Endothelial cell of umbilical vein (primary cell): ENCODE results near the gene PER1. TPM values are rescaled to one million over a fixed set of nuclear protein-coding genes. Genes with fewer than 3 reads are reported as not detected.
A peak's percentile ranks its signal among the peaks of the same experiment; 100 is the strongest.

Source experiments
- BruUV-seq: library from RNA; stranded (reverse); fragments of 400-500 nt; replicated peaks from 2 replicates; lab custom pipeline; 2021; lab: Mats Ljungman, UMichigan
- CTCF ChIA-PET: fragments of 300-600, 350-600 bp; sonication (Branson Sonifier 250); formaldehyde crosslinking; loops from one replicate; lab custom pipeline; 2021; ENCODE audit warnings: antibody characterized with exemption, inconsistent platforms; lab: Charles Lee
- POLR2A ChIA-PET: fragments of 300-600, 350-600 bp; sonication (Branson Sonifier 250); formaldehyde crosslinking; loops from one replicate; lab custom pipeline; 2021; ENCODE audit warnings: antibody characterized with exemption, inconsistent platforms; lab: Charles Lee
- DNase-seq: peaks from one replicate; pipeline ENCODE4 v3.0.0-alpha.2; 2011; ENCODE audit warnings: low read depth, low spot score
- FAIRE-seq: peaks from 2 replicates; lab custom pipeline; 2011; peaks lifted over from hg19 to GRCh38; lab: Jason Lieb, UNC
- H2AFZ ChIP-seq: 2 replicates; pipeline ENCODE4 v1.6.0; 2012; ENCODE audit warnings: low read depth, low read length, control low read depth, inconsistent platforms
- H3K27ac ChIP-seq: 2 replicates; pipeline ENCODE4 v1.5.1; 2011; ENCODE audit warnings: low read depth, mild to moderate bottlenecking, control low read depth, low read length, moderate library complexity; ENCODE audit not compliant: insufficient read depth
- H3K27me3 ChIP-seq, 2 experiments: 2 replicates each; pipeline versions ENCODE4 v1.6.0 to v1.6.1; 2011; ENCODE audit warnings: low read length in 2 of 2, mixed read lengths in 1 of 2; ENCODE audit not compliant: control insufficient read depth in 2 of 2, insufficient read depth in 2 of 2
- H3K36me3 ChIP-seq, 2 experiments: 2 replicates in 1 of 2; 3 replicates in 1 of 2; pipeline ENCODE4 v1.5.1; 2011; ENCODE audit warnings: low read length in 2 of 2, mild to moderate bottlenecking in 1 of 2, moderate library complexity in 1 of 2; ENCODE audit not compliant: control insufficient read depth in 2 of 2, insufficient read depth in 2 of 2; ENCODE audit errors: extremely low read depth in 1 of 2
- H3K4me1 ChIP-seq: 3 replicates; pipeline ENCODE4 v1.5.1; 2011; ENCODE audit warnings: mild to moderate bottlenecking, low read length; ENCODE audit not compliant: control insufficient read depth, insufficient read depth; ENCODE audit errors: extremely low read depth
- H3K4me2 ChIP-seq: 2 replicates; pipeline ENCODE4 v1.6.1; 2011; ENCODE audit warnings: low read length, control low read depth, mixed read lengths; ENCODE audit not compliant: insufficient read depth
- H3K4me3 ChIP-seq, 3 experiments: fragments of 200-600 bp in 1 of 3; sonication (generic), shearing (Covaris generic) in 1 of 3; replicated peaks in 1 of 3; 2 replicates each; pipeline ENCODE4 v1.5.1; 2011 to 2016; ENCODE audit warnings: control low read depth in 3 of 3, low read length in 3 of 3, mild to moderate bottlenecking in 2 of 3, inconsistent platforms in 1 of 3, low read depth in 1 of 3, moderate library complexity in 1 of 3; ENCODE audit not compliant: insufficient read depth in 1 of 3
- H3K79me2 ChIP-seq: 2 replicates; pipeline ENCODE4 v1.6.0; 2012; ENCODE audit warnings: low read length, inconsistent platforms; ENCODE audit not compliant: control insufficient read depth, insufficient read depth
- H3K9ac ChIP-seq: replicated peaks from 2 replicates; pipeline ENCODE3; 2011; ENCODE audit warnings: low read length, control low read depth; ENCODE audit not compliant: insufficient read depth; ENCODE audit errors: extremely low read depth
- H3K9me1 ChIP-seq: replicated peaks from 3 replicates; pipeline ENCODE4 v1.6.0; 2011; ENCODE audit warnings: mild to moderate bottlenecking, low read length; ENCODE audit not compliant: control insufficient read depth, insufficient read depth; ENCODE audit errors: extremely low read depth
- H3K9me3 ChIP-seq: replicated peaks from 2 replicates; pipeline ENCODE4 v1.5.1; 2012; ENCODE audit warnings: low read length, inconsistent platforms; ENCODE audit not compliant: control insufficient read depth, insufficient read depth
- H4K20me1 ChIP-seq: replicated peaks from 2 replicates; pipeline ENCODE3; 2011; ENCODE audit warnings: mild to moderate bottlenecking, low read length; ENCODE audit not compliant: control insufficient read depth, insufficient read depth; ENCODE audit errors: extremely low read depth
- GATA2 ChIP-seq: IDR thresholded peaks from 2 replicates; pipeline ENCODE4 v1.7.0; 2011; ENCODE audit warnings: low read depth, mild to moderate bottlenecking, moderate library complexity, mixed read lengths, low read length; ENCODE audit not compliant: insufficient read length, insufficient read depth
- dilution Hi-C: fragments of 300-500 bp; cut with MboI; formaldehyde crosslinking; loops from one replicate; pipeline ENCODE4 v1.15.0; 2019; ENCODE audit warnings: low sequenced_read_pairs; ENCODE audit not compliant: extremely low pct_ligation_motif_present
- intact Hi-C: fragments of 100-400 bp; cut with micrococcal nuclease; formaldehyde crosslinking; loops from one replicate; pipeline ENCODE4 v1.10.0; 2022
- polyA plus RNA-seq, 4 experiments: library from polyadenylated mRNA; depleted of rRNA in 3 of 4; stranded (reverse) in 3 of 4; unstranded in 1 of 4; fragments of >200 nt; gene quantifications; 2 replicates each; pipeline versions ENCODE4 v1.2.1 to v1.2.3, GENCODE V29; 2011 to 2012; ENCODE audit warnings: missing spikeins in 1 of 4
- total RNA-seq: library from RNA; stranded (reverse); gene quantifications from 2 replicates; pipeline ENCODE4 v1.2.3, GENCODE V29; 2021
- TF ChIP-seq, protein P1 (sequence below), 2 donors: IDR thresholded peaks; 1 replicate in 1 of 2; 2 replicates in 1 of 2; pipeline ENCODE4 v1.5.1; 2011; ENCODE audit warnings: low read length in 2 of 2, mild to moderate bottlenecking in 2 of 2, moderate library complexity in 2 of 2, control low read depth in 1 of 2, inconsistent platforms in 1 of 2, low read depth in 1 of 2; ENCODE audit not compliant: insufficient read depth in 1 of 2; ENCODE audit errors: extremely low read depth in 1 of 2

The PER1 gene
- total and polyA plus RNA-seq, 2 donors (not counting 3 experiments of a cell fraction or from before 2014, with no cell fraction given) = 12.1 to 32.1 TPM

DNA sequence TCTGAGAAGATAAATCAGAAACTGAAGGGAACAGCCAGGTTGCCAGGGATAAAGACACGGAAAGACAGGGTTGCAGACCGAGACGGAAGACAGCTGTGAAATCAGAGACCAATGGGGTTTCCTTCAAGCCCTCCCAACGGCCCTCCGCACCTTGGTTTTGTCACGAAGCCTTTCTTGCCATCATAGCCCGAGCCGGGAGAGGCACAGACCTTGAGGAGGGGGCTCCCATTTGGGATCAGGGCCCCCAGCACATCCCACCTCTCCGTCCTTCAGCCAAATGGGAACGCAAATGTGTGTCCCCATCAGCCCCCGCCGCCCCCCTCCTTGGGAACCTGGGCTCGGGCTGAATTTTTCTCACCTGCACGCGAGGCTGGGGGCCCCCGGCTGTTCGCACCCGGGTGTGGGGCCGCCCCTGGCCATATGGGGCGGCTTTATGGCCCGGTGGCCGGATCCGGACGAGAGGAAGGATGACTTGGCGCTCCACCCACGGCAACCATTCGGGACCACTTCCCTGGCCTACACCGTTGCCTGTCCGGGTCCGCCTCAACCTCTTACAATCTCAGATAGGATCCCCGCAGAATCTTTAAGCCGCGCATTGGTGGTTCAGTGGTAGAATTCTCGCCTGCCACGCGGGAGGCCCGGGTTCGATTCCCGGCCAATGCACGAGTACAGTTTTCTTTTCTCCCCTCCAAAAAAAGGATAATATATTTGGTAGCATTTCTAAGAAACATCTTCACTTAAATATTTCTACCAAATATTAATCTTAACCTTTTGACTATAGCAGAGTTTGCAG, 26.9 kb downstream of the PER1 start:
- intact Hi-C loops (loop anchor here (1.0 kb wide), 1 partner anchor 31 kb away; no protein-coding TSS in a partner anchor), dilution Hi-C loops (no loop called here)
- Histone ChIP-seq H3K4me1 (peaks cover 30% of the 10 kb centered on the region), H3K36me3 (no peaks in the 10 kb centered on the region), H2AFZ (peak overlapping the region; percentile 20), H3K27me3 (peaks cover 8 to 14% of the 10 kb centered on the region in 2 experiments), H3K27ac (no peak overlapping the region), H3K4me3 (peak overlapping the region; percentile 46 to 98 (median 85)), H3K9me1 (no peaks in the 10 kb centered on the region), H3K79me2 (no peaks in the 10 kb centered on the region), H3K4me2 (peak overlapping the region; percentile 97), H3K9ac (no peak overlapping the region), H3K9me3 (no peaks in the 10 kb centered on the region), H4K20me1 (no peaks in the 10 kb centered on the region)
- peak; percentile 89 for FAIRE-seq
- DNase-seq = peak; percentile 71
- peak; percentile 38 for TF ChIP-seq GATA2
- TF ChIP-seq, protein P1, sequence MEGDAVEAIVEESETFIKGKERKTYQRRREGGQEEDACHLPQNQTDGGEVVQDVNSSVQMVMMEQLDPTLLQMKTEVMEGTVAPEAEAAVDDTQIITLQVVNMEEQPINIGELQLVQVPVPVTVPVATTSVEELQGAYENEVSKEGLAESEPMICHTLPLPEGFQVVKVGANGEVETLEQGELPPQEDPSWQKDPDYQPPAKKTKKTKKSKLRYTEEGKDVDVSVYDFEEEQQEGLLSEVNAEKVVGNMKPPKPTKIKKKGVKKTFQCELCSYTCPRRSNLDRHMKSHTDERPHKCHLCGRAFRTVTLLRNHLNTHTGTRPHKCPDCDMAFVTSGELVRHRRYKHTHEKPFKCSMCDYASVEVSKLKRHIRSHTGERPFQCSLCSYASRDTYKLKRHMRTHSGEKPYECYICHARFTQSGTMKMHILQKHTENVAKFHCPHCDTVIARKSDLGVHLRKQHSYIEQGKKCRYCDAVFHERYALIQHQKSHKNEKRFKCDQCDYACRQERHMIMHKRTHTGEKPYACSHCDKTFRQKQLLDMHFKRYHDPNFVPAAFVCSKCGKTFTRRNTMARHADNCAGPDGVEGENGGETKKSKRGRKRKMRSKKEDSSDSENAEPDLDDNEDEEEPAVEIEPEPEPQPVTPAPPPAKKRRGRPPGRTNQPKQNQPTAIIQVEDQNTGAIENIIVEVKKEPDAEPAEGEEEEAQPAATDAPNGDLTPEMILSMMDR (IDR thresholded peaks at IDR 0.05; ENCODE audit: extremely low read depth in 1 of 2, insufficient read depth in 1 of 2, low read depth in 1 of 2, low read length in 2 of 2) = no peak
- ChIA-PET POLR2A (no interaction called here), CTCF (interaction anchor here (1.1 to 2.8 kb wide), 4 partner anchors 13 to 51 kb away, joined by 3 to 19 read pairs (median 8); no protein-coding TSS in a partner anchor)
- BruUV-seq = no TSS peak
